ENCODE data around the gene FSD2. TPM values are rescaled to one million over a fixed set of nuclear protein-coding genes. Genes with fewer than 3 reads are reported as not detected.

The FSD2 gene
- total and polyA plus RNA-seq, 9 of the 15 experiments (the other 6 are each of a cell fraction or from before 2014, with no cell fraction given), result 0.01 to 0.06 TPM; not detected in 7

- TF ChIP-seq ZNF436 (CRISPR knock-in tag; IDR thresholded peaks at IDR 0.05), result no peak
- TF ChIP-seq AFF1 (IDR thresholded peaks at IDR 0.05; ENCODE audit: low read depth in 1 of 2, partially characterized antibody in 2 of 2), result peak in 1 of 2 experiments; percentile 20
- TF ChIP-seq TSHZ1 (CRISPR knock-in tag; IDR thresholded peaks at IDR 0.05), result no peak
- peak; percentile 82 for TF ChIP-seq RBBP5 (IDR thresholded peaks at IDR 0.05; ENCODE audit: borderline replicate concordance, insufficient read depth, low read length, poor library complexity, severe bottlenecking)
- TF ChIP-seq ZNF121 (CRISPR knock-in tag; conservative IDR thresholded peaks at IDR 0.05), result no peak
- TF ChIP-seq NCOR1 (IDR thresholded peaks at IDR 0.05), result no peak
- TF ChIP-seq ETV1 (tag; conservative IDR thresholded peaks at IDR 0.05; ENCODE audit: low read depth), result peak; percentile 57
- 0 out of 2 replicates have a peak, but pooled peaks have one; percentile 6 for TF ChIP-seq BCOR (IDR thresholded peaks at IDR 0.05)
- TF ChIP-seq ZNF444 (CRISPR knock-in tag; IDR thresholded peaks at IDR 0.05), result no peak
- no peak for TF ChIP-seq CBFB (CRISPR knock-in tag; IDR thresholded peaks at IDR 0.05)
- TF ChIP-seq SIRT6 (IDR thresholded peaks at IDR 0.05; ENCODE audit: low read depth, low read length), result no peak
- TF ChIP-seq ZNF76 (CRISPR knock-in tag; IDR thresholded peaks at IDR 0.05; ENCODE audit: borderline replicate concordance), result no peak
- peak; percentile 85; the same call in 1 of the 2 replicates for TF ChIP-seq GTF2E2 (tag; IDR thresholded peaks at IDR 0.05)
- TF ChIP-seq HLTF (IDR thresholded peaks at IDR 0.05), result no peak
Observed at GRCh38 chr15:82749951-82750830, 55.7 kb downstream of the FSD2 start (continued).
